WTC11 (cell line): ENCODE measurements around the gene TMEM238.

Experiments used
- ATF1 ChIP-seq: sonication (generic); formaldehyde crosslinking; IDR thresholded peaks from 2 replicates; pipeline ENCODE4 v1.8.1; 2023; ENCODE audit warnings: mild to moderate bottlenecking, moderate library complexity, missing genetic modification reagents
- CTCF ChIP-seq: fragments of 200-600 bp; IDR thresholded peaks from 2 replicates; pipeline ENCODE4 v1.8.0; 2022; ENCODE audit warnings: antibody characterized with exemption
- PREB ChIP-seq: sonication (generic); formaldehyde crosslinking; IDR thresholded peaks from 2 replicates; pipeline ENCODE4 v1.8.1; 2022; ENCODE audit warnings: mild to moderate bottlenecking, missing genetic modification reagents, moderate library complexity, borderline replicate concordance
- ZNF396 ChIP-seq: fragments of 250-450 bp; sonication (Bioruptor Pico); IDR thresholded peaks from 2 replicates; pipeline ENCODE4 v1.8.0; 2021; ENCODE audit warnings: mild to moderate bottlenecking, moderate library complexity, borderline replicate concordance
- ZSCAN18 ChIP-seq: fragments of 250-450 bp; sonication (Bioruptor Pico); IDR thresholded peaks from 2 replicates; pipeline ENCODE4 v2.1.2; 2022; ENCODE audit warnings: mild to moderate bottlenecking, moderate library complexity

- TF ChIP-seq CTCF (no peak), ZSCAN18 (CRISPR knock-in tag) (no peak), ATF1 (no peak), ZNF396 (CRISPR knock-in tag) (no peak), PREB (CRISPR knock-in tag) (no peak)
Observed at GRCh38 chr19:55391702-55392615, 7.9 kb upstream of the TMEM238 start.
